Astrocyte of the cerebellum (primary cell): ENCODE measurements around the gene ITSN2.

ENCODE experiments used
- DNase-seq: peaks from one replicate; pipeline ENCODE4 v3.0.0-alpha.2; 2011; ENCODE audit warnings: low read depth
- H3K4me3 ChIP-seq: 2 replicates; pipeline ENCODE4 v1.5.1; 2011; ENCODE audit warnings: mild to moderate bottlenecking, low read depth, low read length, moderate library complexity
- CTCF ChIP-seq: IDR thresholded peaks from 2 replicates; pipeline ENCODE4 v1.5.1; 2012; ENCODE audit warnings: low read length, low read depth, moderate library complexity, mild to moderate bottlenecking; ENCODE audit errors: missing control alignments
- in situ Hi-C: cut with HindIII; loops from 2 replicates; pipeline ENCODE4 v1.10.0; 2017; ENCODE audit warnings: low sequenced_read_pairs

Gene ITSN2

GRCh38 chr2:24208490-24208889, 151.8 kb downstream of the ITSN2 start:
- in situ Hi-C loops: no loop called here
- no peak for DNase-seq
- H3K4me3 ChIP-seq: no peak overlapping the region
- TF ChIP-seq CTCF: no peak

GRCh38 chr2:24207359-24207758, 153.0 kb downstream of the ITSN2 start:
- in situ Hi-C loops: no loop called here
- TF ChIP-seq CTCF: no peak
- no peak for DNase-seq
- no peak overlapping the region for H3K4me3 ChIP-seq

DNA sequence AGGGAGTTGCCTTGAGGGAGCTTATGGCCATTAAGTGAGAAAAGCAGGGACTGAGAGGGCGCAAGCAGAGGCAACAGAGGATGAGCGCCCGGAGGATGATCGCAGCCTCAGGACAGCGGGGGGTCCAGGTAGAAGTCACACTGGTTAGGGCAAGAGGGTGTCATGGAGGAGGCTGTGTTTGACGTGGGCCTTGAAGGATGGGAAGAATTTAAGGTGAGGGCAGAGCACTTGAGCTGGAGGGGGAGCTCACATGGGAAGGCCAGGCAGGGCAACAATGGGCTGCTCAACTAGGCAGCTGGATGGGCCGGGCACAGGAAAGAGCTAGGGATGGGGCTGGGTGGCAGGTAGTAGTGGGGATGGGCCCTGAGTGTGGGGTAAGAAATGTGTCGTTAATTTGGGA, 153.6 kb downstream of the ITSN2 start:
- no peak overlapping the region for H3K4me3 ChIP-seq
- no peak for DNase-seq
- in situ Hi-C loops: no loop called here
- TF ChIP-seq CTCF: no peak

DNA sequence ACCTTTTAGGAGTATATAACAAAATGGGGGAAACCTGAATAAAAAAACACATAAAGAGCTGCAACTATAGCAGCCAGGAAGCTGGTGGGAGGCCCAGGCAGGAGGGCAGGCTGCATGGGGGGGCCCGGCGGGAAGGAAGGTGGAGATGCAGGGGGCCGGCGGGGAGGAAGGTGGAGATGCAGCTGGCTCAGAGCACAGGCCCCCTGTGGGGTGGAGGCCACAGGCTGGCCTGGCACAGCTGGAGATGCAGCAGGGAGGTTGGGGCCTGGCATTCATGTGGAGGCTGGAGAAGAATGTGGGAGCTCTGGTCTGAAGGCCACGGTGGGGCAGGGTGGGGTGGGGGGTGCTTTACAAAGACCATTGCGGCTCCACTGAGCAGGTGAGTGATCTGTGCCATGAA, 154.1 kb downstream of the ITSN2 start:
- no peak overlapping the region for H3K4me3 ChIP-seq
- no peak for TF ChIP-seq CTCF
- in situ Hi-C loops: no loop called here
- DNase-seq: no peak

DNA sequence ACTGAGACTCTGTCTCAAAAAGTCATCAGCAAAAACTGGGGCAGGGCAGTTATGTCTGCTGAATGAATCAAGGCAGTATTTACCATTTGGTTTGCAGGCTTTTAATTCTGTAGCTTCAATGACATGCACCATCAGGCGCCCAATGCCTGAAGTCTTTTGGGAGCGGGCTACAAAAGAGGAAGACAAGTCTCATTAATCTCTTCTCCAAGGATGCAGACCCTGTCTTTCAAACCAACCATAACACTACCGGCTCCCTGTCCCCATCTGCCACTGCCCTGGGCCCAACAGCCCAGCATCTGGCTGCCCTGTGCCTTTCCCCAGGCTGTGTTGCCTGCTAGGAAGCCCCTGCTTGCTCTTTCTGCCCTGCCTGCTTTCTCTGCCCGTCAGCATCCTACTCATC, 155.2 kb downstream of the ITSN2 start:
- no peak overlapping the region for H3K4me3 ChIP-seq
- TF ChIP-seq CTCF: no peak

GRCh38 chr2:24204505-24204904, 155.8 kb downstream of the ITSN2 start:
- no peak for TF ChIP-seq CTCF
- DNase-seq: no peak
- no peak overlapping the region for H3K4me3 ChIP-seq
- in situ Hi-C loops: no loop called here

More for the DNA sequence above, 155.2 kb downstream of the ITSN2 start:
- in situ Hi-C loops: no loop called here
- no peak for DNase-seq

- DNase-seq: no peak
- TF ChIP-seq CTCF: no peak
- no peak overlapping the region for H3K4me3 ChIP-seq
- in situ Hi-C loops: no loop called here
These were observed 156.6 kb downstream of the ITSN2 start for GRCh38 chr2:24203787-24204150.
